GM12878 (cell line): ENCODE results near the gene PXT1.

Source experiments
- MYC ChIP-seq: IDR thresholded peaks from 2 replicates; pipeline ENCODE4 v1.6.1; 2011; ENCODE audit warnings: mild to moderate bottlenecking, low read length, moderate library complexity, inconsistent platforms; ENCODE audit not compliant: insufficient read depth, insufficient replicate concordance, insufficient read length, severe bottlenecking
- SMC3 ChIP-seq: IDR thresholded peaks from 2 replicates; pipeline ENCODE4 v1.6.1; 2011; ENCODE audit warnings: low read length, improper control_type of control experiment, borderline replicate concordance
- TF ChIP-seq, protein P1 (sequence below), 3 experiments: IDR thresholded peaks in 2 of 3; conservative IDR thresholded peaks in 1 of 3; 2 replicates each; pipeline ENCODE4 v1.5.1; 2011; ENCODE audit warnings: low read depth in 3 of 3, low read length in 3 of 3, mild to moderate bottlenecking in 3 of 3, control low read depth in 2 of 3, moderate library complexity in 2 of 3, inconsistent platforms in 1 of 3, mixed read lengths in 1 of 3; ENCODE audit not compliant: control insufficient read depth in 2 of 3, insufficient read depth in 1 of 3; ENCODE audit errors: extremely low read depth in 1 of 3
- TF ChIP-seq, protein P2 (sequence below): IDR thresholded peaks from 2 replicates; pipeline ENCODE4 v1.6.1; 2012; ENCODE audit warnings: low read depth, low read length, improper control_type of control experiment

DNA sequence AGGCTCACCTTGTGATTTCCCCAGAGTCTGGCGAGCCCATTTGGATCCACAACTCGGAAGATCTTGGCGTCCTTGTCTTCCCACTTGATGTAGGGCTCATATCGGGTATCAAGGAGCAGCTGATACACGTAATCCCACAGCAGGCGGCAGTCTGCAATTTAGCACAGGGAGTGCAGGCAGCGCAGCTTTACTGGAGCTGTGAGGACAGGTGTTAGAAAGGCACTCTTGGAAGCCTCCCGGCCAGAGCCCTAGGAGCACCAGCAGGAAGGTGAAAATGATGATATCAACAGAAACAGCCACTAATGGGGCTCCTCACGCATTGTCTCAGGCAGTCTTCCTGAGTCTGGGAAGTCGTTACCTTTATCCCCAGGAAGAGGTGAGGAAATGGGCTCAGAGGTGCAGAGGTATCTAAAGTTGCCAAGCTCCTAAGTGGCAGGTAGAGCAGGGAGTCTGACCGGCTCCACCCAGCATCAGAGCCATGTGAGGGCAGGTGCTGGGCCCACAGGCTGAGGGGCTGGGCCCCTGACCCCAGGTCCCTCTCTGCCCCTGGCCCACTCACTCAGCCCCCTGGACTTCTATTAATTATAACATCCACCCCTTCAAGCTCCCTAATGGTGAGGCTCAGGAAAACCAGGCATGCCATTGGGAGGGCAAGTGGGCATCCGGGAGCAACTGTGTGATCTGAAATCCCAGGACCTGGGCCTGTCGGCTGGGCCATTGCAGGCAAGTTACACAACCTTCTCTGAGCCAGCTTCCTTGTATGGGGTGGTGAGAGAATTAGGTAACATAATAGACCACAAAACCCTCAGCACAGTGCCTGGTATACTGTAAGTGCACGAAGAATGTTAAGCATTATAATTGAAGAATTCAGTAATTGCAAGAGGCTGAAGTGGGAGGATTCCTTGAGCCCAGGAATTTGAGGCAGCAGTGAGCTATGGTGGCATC lies 73.5 kb downstream of the PXT1 start:
- TF ChIP-seq, protein P1, sequence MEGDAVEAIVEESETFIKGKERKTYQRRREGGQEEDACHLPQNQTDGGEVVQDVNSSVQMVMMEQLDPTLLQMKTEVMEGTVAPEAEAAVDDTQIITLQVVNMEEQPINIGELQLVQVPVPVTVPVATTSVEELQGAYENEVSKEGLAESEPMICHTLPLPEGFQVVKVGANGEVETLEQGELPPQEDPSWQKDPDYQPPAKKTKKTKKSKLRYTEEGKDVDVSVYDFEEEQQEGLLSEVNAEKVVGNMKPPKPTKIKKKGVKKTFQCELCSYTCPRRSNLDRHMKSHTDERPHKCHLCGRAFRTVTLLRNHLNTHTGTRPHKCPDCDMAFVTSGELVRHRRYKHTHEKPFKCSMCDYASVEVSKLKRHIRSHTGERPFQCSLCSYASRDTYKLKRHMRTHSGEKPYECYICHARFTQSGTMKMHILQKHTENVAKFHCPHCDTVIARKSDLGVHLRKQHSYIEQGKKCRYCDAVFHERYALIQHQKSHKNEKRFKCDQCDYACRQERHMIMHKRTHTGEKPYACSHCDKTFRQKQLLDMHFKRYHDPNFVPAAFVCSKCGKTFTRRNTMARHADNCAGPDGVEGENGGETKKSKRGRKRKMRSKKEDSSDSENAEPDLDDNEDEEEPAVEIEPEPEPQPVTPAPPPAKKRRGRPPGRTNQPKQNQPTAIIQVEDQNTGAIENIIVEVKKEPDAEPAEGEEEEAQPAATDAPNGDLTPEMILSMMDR (IDR thresholded peaks at IDR 0.05 in 2 of 3, conservative IDR thresholded peaks at IDR 0.05 in 1 of 3; ENCODE audit: control insufficient read depth in 2 of 3, extremely low read depth in 1 of 3, insufficient read depth in 1 of 3, low read depth in 3 of 3, low read length in 3 of 3) = no peak
- TF ChIP-seq, protein P2, sequence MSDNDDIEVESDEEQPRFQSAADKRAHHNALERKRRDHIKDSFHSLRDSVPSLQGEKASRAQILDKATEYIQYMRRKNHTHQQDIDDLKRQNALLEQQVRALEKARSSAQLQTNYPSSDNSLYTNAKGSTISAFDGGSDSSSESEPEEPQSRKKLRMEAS = no peak
- TF ChIP-seq SMC3 = no peak
- TF ChIP-seq MYC = no peak
